HG03159 (cell line): ENCODE measurements around the gene MOG.

Experiments
- ATAC-seq: cut with Tn5 transposase; IDR thresholded peaks from one replicate; pipeline ENCODE4 v1.9.1; 2021; ENCODE audit warnings: mild to moderate bottlenecking, moderate library complexity; ENCODE audit not compliant: unreplicated experiment

Gene MOG

GRCh38 chr6:29674008-29674407 lies 17.1 kb downstream of the MOG start:
- ATAC-seq: no peak

- ATAC-seq: no peak
These were observed 18.7 kb downstream of the MOG start for GRCh38 chr6:29675561-29675960.

GRCh38 chr6:29676981-29677601 lies 20.2 kb downstream of the MOG start:
- no peak for ATAC-seq

GRCh38 chr6:29678114-29678513 lies 21.2 kb downstream of the MOG start:
- ATAC-seq: no peak

- ATAC-seq: no peak
These were observed 23.1 kb downstream of the MOG start for GRCh38 chr6:29679962-29680361.

GRCh38 chr6:29680416-29680815 lies 23.5 kb downstream of the MOG start:
- ATAC-seq: no peak

GRCh38 chr6:29680904-29681303 lies 24.0 kb downstream of the MOG start, which contains the start of gene ZFP57:
Gene ZFP57, minus strand, starts transcription at chr6:29681152. Its CDS starts 4,149 bp downstream, at chr6:29677003.
- no peak for ATAC-seq

- no peak for ATAC-seq
These were observed 24.9 kb downstream of the MOG start for GRCh38 chr6:29681811-29682210.

GRCh38 chr6:29685718-29686326 lies 28.9 kb downstream of the MOG start:
- ATAC-seq: no peak

- no peak for ATAC-seq
These were observed 37.7 kb downstream of the MOG start for GRCh38 chr6:29694637-29695036.

GRCh38 chr6:29696147-29697125 lies 39.5 kb downstream of the MOG start:
- ATAC-seq: no peak

- no peak for ATAC-seq
These were observed 45.7 kb downstream of the MOG start for GRCh38 chr6:29702519-29703103.

- ATAC-seq: no peak
These were observed 48.7 kb downstream of the MOG start for GRCh38 chr6:29705389-29706231.

- ATAC-seq: no peak
These were observed 51.7 kb downstream of the MOG start for GRCh38 chr6:29708432-29709179.

GRCh38 chr6:29709188-29709587 lies 52.3 kb downstream of the MOG start:
- no peak for ATAC-seq

- ATAC-seq: no peak
These were observed 53.5 kb downstream of the MOG start for GRCh38 chr6:29710281-29710941.

- no peak for ATAC-seq
These were observed 64.0 kb downstream of the MOG start for GRCh38 chr6:29720863-29721262.
